Neural cell (in vitro differentiated cells): ENCODE measurements around the gene ADD1. TPM values are rescaled to one million over a fixed set of nuclear protein-coding genes. Genes with fewer than 3 reads are reported as not detected.

ENCODE experiments used
- H2AFZ ChIP-seq: fragments of 200-600, 300-800 bp; sonication (generic), shearing (Covaris generic); 2 replicates; pipeline ENCODE4 v1.6.0; 2014; ENCODE audit warnings: low read depth, mild to moderate bottlenecking, antibody characterized with exemption, low read length, moderate library complexity
- H3F3A ChIP-seq: fragments of 200-600 bp; shearing (Covaris generic); 2 replicates; pipeline ENCODE4 v1.6.1; 2016; ENCODE audit warnings: mild to moderate bottlenecking, moderate library complexity, mixed read lengths, antibody characterized with exemption, low read length; ENCODE audit not compliant: insufficient read depth, poor library complexity, severe bottlenecking
- H3K27ac ChIP-seq: fragments of 200-600, 300-800 bp; sonication (generic), shearing (Covaris generic); 2 replicates; pipeline ENCODE4 v1.5.1; 2014; ENCODE audit warnings: mild to moderate bottlenecking, low read length, moderate library complexity
- H3K27me3 ChIP-seq: fragments of 300-800, 200-600 bp; sonication (generic), shearing (Covaris generic); 2 replicates; pipeline ENCODE4 v1.6.0; 2014; ENCODE audit warnings: mild to moderate bottlenecking, low read depth, low read length, moderate library complexity; ENCODE audit not compliant: insufficient read depth
- H3K36me3 ChIP-seq: fragments of 300-800, 200-600 bp; sonication (generic), shearing (Covaris generic); 2 replicates; pipeline ENCODE4 v1.5.1; 2014; ENCODE audit warnings: mild to moderate bottlenecking, antibody characterized with exemption, low read length, moderate library complexity; ENCODE audit not compliant: insufficient read depth
- H3K4me2 ChIP-seq: fragments of 300-800, 200-600 bp; sonication (generic), shearing (Covaris generic); 2 replicates; pipeline ENCODE4 v1.6.0; 2014; ENCODE audit warnings: mild to moderate bottlenecking, low read length
- H3K4me3 ChIP-seq: fragments of 300-800, 200-600 bp; sonication (generic), shearing (Covaris generic); 2 replicates; pipeline ENCODE4 v1.5.1; 2014; ENCODE audit warnings: mild to moderate bottlenecking, low read length, moderate library complexity
- H3K79me2 ChIP-seq: fragments of 200-600 bp; shearing (Covaris generic); replicated peaks from 2 replicates; pipeline ENCODE4 v1.6.0; 2014; ENCODE audit warnings: mild to moderate bottlenecking, low read length, moderate library complexity; ENCODE audit not compliant: insufficient read depth
- H3K9ac ChIP-seq: fragments of 300-800, 200-600 bp; sonication (generic), shearing (Covaris generic); 2 replicates; pipeline ENCODE4 v1.6.1; 2016; ENCODE audit warnings: mild to moderate bottlenecking, low read length, mixed read lengths
- H3K9me2 ChIP-seq: fragments of 200-600 bp; shearing (Covaris generic); 2 replicates; pipeline ENCODE4 v1.6.1; 2016; ENCODE audit warnings: mild to moderate bottlenecking, low read length, mixed read lengths; ENCODE audit not compliant: insufficient read depth
- H3K9me3 ChIP-seq: fragments of 200-600, 300-800 bp; sonication (generic), shearing (Covaris generic); 2 replicates; pipeline ENCODE4 v1.6.1; 2016; ENCODE audit warnings: mild to moderate bottlenecking, mixed run types, low read length, moderate library complexity, mixed read lengths
- H4K20me1 ChIP-seq: fragments of 200-600 bp; shearing (Covaris generic); 2 replicates; pipeline ENCODE4 v1.6.1; 2016; ENCODE audit warnings: mild to moderate bottlenecking, mixed run types; ENCODE audit not compliant: insufficient read depth
- EP300 ChIP-seq: fragments of 450-650 bp; conservative IDR thresholded peaks from 2 replicates; pipeline ENCODE4 v1.6.1; 2014; ENCODE audit warnings: antibody characterized with exemption, mild to moderate bottlenecking, moderate library complexity; ENCODE audit not compliant: poor library complexity, severe bottlenecking
- EZH2 ChIP-seq: fragments of 200-600, 300-800 bp; shearing (Covaris generic), sonication (generic); IDR thresholded peaks from 2 replicates; pipeline ENCODE4 v1.6.1; 2014; ENCODE audit warnings: antibody characterized with exemption, low read length, borderline replicate concordance, mild to moderate bottlenecking; ENCODE audit not compliant: insufficient read depth, poor library complexity, severe bottlenecking
- MXI1 ChIP-seq: fragments of 450-650 bp; conservative IDR thresholded peaks from 2 replicates; pipeline ENCODE4 v1.6.1; 2014; ENCODE audit warnings: antibody characterized with exemption, mild to moderate bottlenecking; ENCODE audit not compliant: poor library complexity, severe bottlenecking
- POLR2AphosphoS5 ChIP-seq: IDR thresholded peaks from 2 replicates; pipeline ENCODE4 v1.6.1; 2012
- RAD21 ChIP-seq: fragments of 450-650 bp; conservative IDR thresholded peaks from 2 replicates; pipeline ENCODE4 v1.6.1; 2014; ENCODE audit warnings: antibody characterized with exemption, mild to moderate bottlenecking, moderate library complexity
- SMC3 ChIP-seq: fragments of 450-650 bp; conservative IDR thresholded peaks from 2 replicates; pipeline ENCODE4 v1.6.1; 2014; ENCODE audit warnings: antibody characterized with exemption, mild to moderate bottlenecking, moderate library complexity; ENCODE audit not compliant: poor library complexity
- TAF1 ChIP-seq: IDR thresholded peaks from 2 replicates; pipeline ENCODE4 v1.6.1; 2012; ENCODE audit warnings: low read depth
- polyA plus RNA-seq: library from polyadenylated mRNA; depleted of rRNA; stranded (reverse); fragments of >200 nt; gene quantifications from 2 replicates; pipeline ENCODE4 v1.2.3, GENCODE V29; 2014
- TF ChIP-seq, protein P1 (sequence below): fragments of 450-650 bp; IDR thresholded peaks from 2 replicates; pipeline ENCODE4 v1.5.1; 2014; ENCODE audit warnings: antibody characterized with exemption, mild to moderate bottlenecking, moderate library complexity; ENCODE audit not compliant: poor library complexity, severe bottlenecking
- TF ChIP-seq, protein P2 (sequence below): IDR thresholded peaks from 2 replicates; pipeline ENCODE4 v1.6.1; 2012; ENCODE audit warnings: borderline replicate concordance

ADD1 gene
- polyA plus RNA-seq, 1 donor from 2014 or later, result 190 TPM

GRCh38 chr4:2846172-2846571 is 2.5 kb downstream of the ADD1 start:
- Histone ChIP-seq H3K9ac (no peak overlapping the region), H3K36me3 (no peaks in the 10 kb centered on the region), H4K20me1 (peaks cover 13% of the 10 kb centered on the region), H3K4me3 (peak overlapping the region; percentile 95), H3K79me2 (peaks cover 62% of the 10 kb centered on the region), H3K27ac (no peak overlapping the region), H3K9me2 (no peaks in the 10 kb centered on the region), H3F3A (no peaks in the 10 kb centered on the region), H3K4me2 (peak overlapping the region; percentile 41), H3K9me3 (no peaks in the 10 kb centered on the region), H2AFZ (no peak overlapping the region), H3K27me3 (no peaks in the 10 kb centered on the region)
- TF ChIP-seq TAF1, result no peak
- no peak for TF ChIP-seq EZH2
- TF ChIP-seq SMC3, result no peak
- TF ChIP-seq, protein P1, sequence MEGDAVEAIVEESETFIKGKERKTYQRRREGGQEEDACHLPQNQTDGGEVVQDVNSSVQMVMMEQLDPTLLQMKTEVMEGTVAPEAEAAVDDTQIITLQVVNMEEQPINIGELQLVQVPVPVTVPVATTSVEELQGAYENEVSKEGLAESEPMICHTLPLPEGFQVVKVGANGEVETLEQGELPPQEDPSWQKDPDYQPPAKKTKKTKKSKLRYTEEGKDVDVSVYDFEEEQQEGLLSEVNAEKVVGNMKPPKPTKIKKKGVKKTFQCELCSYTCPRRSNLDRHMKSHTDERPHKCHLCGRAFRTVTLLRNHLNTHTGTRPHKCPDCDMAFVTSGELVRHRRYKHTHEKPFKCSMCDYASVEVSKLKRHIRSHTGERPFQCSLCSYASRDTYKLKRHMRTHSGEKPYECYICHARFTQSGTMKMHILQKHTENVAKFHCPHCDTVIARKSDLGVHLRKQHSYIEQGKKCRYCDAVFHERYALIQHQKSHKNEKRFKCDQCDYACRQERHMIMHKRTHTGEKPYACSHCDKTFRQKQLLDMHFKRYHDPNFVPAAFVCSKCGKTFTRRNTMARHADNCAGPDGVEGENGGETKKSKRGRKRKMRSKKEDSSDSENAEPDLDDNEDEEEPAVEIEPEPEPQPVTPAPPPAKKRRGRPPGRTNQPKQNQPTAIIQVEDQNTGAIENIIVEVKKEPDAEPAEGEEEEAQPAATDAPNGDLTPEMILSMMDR, result no peak

- no peak overlapping the region for H3K9ac ChIP-seq
- H3K27me3 ChIP-seq, result no peaks in the 10 kb centered on the region
- peaks cover 65% of the 10 kb centered on the region for H3K79me2 ChIP-seq
- no peaks in the 10 kb centered on the region for H3F3A ChIP-seq
- H3K27ac ChIP-seq, result no peak overlapping the region
- H4K20me1 ChIP-seq, result peaks cover 16% of the 10 kb centered on the region
- no peak overlapping the region for H3K4me2 ChIP-seq
- no peaks in the 10 kb centered on the region for H3K9me3 ChIP-seq
- no peaks in the 10 kb centered on the region for H3K36me3 ChIP-seq
- no peak overlapping the region for H3K4me3 ChIP-seq
- no peak for TF ChIP-seq RAD21
- TF ChIP-seq SMC3, result no peak
- H2AFZ ChIP-seq, result no peak overlapping the region
- H3K9me2 ChIP-seq, result no peaks in the 10 kb centered on the region
These were observed 3.7 kb downstream of the ADD1 start for GRCh38 chr4:2847302-2847871.

GRCh38 chr4:2848449-2848848 is 4.8 kb downstream of the ADD1 start:
- H3K9me2 ChIP-seq, result no peaks in the 10 kb centered on the region
- no peak overlapping the region for H3K9ac ChIP-seq
- H3K4me3 ChIP-seq, result no peak overlapping the region
- peaks cover 16% of the 10 kb centered on the region for H4K20me1 ChIP-seq
- no peaks in the 10 kb centered on the region for H3K36me3 ChIP-seq
- no peaks in the 10 kb centered on the region for H3K9me3 ChIP-seq
- peaks cover 73% of the 10 kb centered on the region for H3K79me2 ChIP-seq
- no peak overlapping the region for H3K27ac ChIP-seq
- no peak overlapping the region for H3K4me2 ChIP-seq
- H3F3A ChIP-seq, result no peaks in the 10 kb centered on the region
- TF ChIP-seq EZH2, result no peak
- no peak for TF ChIP-seq MXI1
- TF ChIP-seq EP300, result no peak
- TF ChIP-seq POLR2AphosphoS5, result no peak
- no peak for TF ChIP-seq SMC3
- no peak for TF ChIP-seq RAD21
- TF ChIP-seq, protein P1, result no peak
- TF ChIP-seq TAF1, result no peak
- TF ChIP-seq, protein P2, sequence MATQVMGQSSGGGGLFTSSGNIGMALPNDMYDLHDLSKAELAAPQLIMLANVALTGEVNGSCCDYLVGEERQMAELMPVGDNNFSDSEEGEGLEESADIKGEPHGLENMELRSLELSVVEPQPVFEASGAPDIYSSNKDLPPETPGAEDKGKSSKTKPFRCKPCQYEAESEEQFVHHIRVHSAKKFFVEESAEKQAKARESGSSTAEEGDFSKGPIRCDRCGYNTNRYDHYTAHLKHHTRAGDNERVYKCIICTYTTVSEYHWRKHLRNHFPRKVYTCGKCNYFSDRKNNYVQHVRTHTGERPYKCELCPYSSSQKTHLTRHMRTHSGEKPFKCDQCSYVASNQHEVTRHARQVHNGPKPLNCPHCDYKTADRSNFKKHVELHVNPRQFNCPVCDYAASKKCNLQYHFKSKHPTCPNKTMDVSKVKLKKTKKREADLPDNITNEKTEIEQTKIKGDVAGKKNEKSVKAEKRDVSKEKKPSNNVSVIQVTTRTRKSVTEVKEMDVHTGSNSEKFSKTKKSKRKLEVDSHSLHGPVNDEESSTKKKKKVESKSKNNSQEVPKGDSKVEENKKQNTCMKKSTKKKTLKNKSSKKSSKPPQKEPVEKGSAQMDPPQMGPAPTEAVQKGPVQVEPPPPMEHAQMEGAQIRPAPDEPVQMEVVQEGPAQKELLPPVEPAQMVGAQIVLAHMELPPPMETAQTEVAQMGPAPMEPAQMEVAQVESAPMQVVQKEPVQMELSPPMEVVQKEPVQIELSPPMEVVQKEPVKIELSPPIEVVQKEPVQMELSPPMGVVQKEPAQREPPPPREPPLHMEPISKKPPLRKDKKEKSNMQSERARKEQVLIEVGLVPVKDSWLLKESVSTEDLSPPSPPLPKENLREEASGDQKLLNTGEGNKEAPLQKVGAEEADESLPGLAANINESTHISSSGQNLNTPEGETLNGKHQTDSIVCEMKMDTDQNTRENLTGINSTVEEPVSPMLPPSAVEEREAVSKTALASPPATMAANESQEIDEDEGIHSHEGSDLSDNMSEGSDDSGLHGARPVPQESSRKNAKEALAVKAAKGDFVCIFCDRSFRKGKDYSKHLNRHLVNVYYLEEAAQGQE, result no peak
- no peaks in the 10 kb centered on the region for H3K27me3 ChIP-seq
- no peak overlapping the region for H2AFZ ChIP-seq
